ENCODE data around the gene PDGFB.

DNA sequence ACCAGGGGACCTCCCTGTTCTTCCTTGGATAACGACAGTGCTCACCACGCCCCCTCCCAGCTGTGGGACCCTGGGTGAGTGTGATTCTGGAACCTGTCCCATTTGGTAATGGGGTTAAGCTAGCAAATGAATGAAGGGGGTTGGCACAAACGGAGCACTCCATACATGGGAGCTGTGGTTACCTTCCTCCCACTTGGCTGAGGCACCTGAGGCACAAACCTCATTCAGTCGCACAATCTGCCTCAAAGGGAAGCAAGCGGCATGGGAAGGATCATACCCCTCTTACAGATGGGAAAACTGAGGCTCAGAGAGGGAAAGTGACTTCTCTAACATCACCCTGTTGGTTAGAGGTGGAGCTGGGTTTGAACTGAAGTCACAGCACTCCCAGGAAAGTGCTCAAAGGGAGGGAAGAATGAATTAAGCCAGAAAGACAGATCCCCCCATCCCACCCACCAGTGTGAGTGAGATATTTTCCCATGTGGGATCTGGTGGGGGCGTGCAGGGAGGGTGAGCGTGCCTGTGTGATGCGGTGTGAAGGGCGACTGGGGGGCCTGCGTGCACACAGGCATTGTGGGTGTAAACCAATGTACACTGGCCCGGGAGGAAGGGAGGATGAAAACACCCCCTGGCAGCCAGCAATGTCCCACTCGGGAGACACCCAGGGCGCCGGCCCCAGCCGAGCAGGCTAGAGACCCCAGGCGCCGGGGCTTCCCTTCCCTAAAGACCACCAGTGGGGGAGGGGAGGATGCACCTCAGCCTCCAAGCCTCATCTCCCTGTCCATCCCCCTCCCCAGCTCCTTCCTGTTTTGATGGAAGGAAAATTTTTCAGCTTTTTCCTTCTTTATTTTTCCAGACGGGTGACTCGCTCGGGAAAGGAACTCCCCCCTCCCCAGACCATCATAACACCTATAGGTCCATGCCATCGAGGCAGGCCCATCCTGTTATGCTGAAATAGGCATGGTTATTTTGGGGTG lies 8.0 kb upstream of the PDGFB start:
- TF ChIP-seq POLR2A (IDR thresholded peaks at IDR 0.05): no peak
- TF ChIP-seq, protein P1, sequence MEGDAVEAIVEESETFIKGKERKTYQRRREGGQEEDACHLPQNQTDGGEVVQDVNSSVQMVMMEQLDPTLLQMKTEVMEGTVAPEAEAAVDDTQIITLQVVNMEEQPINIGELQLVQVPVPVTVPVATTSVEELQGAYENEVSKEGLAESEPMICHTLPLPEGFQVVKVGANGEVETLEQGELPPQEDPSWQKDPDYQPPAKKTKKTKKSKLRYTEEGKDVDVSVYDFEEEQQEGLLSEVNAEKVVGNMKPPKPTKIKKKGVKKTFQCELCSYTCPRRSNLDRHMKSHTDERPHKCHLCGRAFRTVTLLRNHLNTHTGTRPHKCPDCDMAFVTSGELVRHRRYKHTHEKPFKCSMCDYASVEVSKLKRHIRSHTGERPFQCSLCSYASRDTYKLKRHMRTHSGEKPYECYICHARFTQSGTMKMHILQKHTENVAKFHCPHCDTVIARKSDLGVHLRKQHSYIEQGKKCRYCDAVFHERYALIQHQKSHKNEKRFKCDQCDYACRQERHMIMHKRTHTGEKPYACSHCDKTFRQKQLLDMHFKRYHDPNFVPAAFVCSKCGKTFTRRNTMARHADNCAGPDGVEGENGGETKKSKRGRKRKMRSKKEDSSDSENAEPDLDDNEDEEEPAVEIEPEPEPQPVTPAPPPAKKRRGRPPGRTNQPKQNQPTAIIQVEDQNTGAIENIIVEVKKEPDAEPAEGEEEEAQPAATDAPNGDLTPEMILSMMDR (IDR thresholded peaks at IDR 0.05): no peak

All from transverse colon (tissue), 3 donors.